Endodermal cell (in vitro differentiated cells): ENCODE data around the gene VSTM4. TPM values are rescaled to one million over a fixed set of nuclear protein-coding genes. Genes with fewer than 3 reads are reported as not detected.

Experiments used
- DNase-seq: peaks from one replicate; pipeline ENCODE4 v3.0.0-alpha.2; 2017
- H3K27ac ChIP-seq: 2 replicates; pipeline ENCODE4 v1.5.1; 2013; ENCODE audit warnings: mild to moderate bottlenecking, low read depth, low read length, moderate library complexity
- H3K27me3 ChIP-seq: 2 replicates; pipeline ENCODE4 v1.6.1; 2013; ENCODE audit warnings: mild to moderate bottlenecking, low read length, moderate library complexity; ENCODE audit not compliant: insufficient read depth, control insufficient read depth, poor library complexity, severe bottlenecking
- H3K36me3 ChIP-seq: 2 replicates; pipeline ENCODE4 v1.7.0; 2013; ENCODE audit warnings: mild to moderate bottlenecking, low read length, moderate library complexity; ENCODE audit not compliant: control insufficient read depth, insufficient read depth
- H3K4me1 ChIP-seq: one replicate; pipeline ENCODE4 v1.7.0; 2013; ENCODE audit warnings: low read length; ENCODE audit not compliant: control insufficient read depth, insufficient read depth
- H3K4me3 ChIP-seq: 2 replicates; pipeline ENCODE4 v1.5.1; 2013; ENCODE audit warnings: mild to moderate bottlenecking, low read length, moderate library complexity
- H3K9ac ChIP-seq: 2 replicates; pipeline ENCODE4 v1.6.1; 2013; ENCODE audit warnings: mild to moderate bottlenecking, low read length, moderate library complexity; ENCODE audit not compliant: poor library complexity, severe bottlenecking; ENCODE audit errors: extremely low read depth
- H3K9me3 ChIP-seq: 2 replicates; pipeline ENCODE4 v1.6.1; 2013; ENCODE audit warnings: mild to moderate bottlenecking, low read length, moderate library complexity; ENCODE audit not compliant: control insufficient read depth
- H3K27ac Mint-ChIP-seq: 2 replicates; pipeline ENCODE4 v1.8.0; 2020; ENCODE audit warnings: mixed read lengths
- H3K27me3 Mint-ChIP-seq: 2 replicates; pipeline ENCODE4 v1.8.0; 2021; ENCODE audit warnings: mild to moderate bottlenecking, mixed read lengths; ENCODE audit not compliant: insufficient read depth
- H3K36me3 Mint-ChIP-seq: 2 replicates; pipeline ENCODE4 v1.8.0; 2020; ENCODE audit warnings: low read depth, mixed read lengths
- H3K4me1 Mint-ChIP-seq: 2 replicates; pipeline ENCODE4 v1.8.0; 2020; ENCODE audit warnings: mixed read lengths
- H3K4me3 Mint-ChIP-seq: 2 replicates; pipeline ENCODE4 v1.8.0; 2020; ENCODE audit warnings: mild to moderate bottlenecking, moderate library complexity, mixed read lengths
- H3K9me3 Mint-ChIP-seq: 2 replicates; pipeline ENCODE4 v1.8.0; 2020; ENCODE audit warnings: mild to moderate bottlenecking, mixed read lengths
- WGBS, 2 experiments: methylation state at CpG; one replicate each; pipeline versions ENCODE4 v1.1.5 to v1.1.7; 2013; ENCODE audit warnings: missing lambda C conversion rate in 2 of 2, mixed read lengths in 1 of 2; ENCODE audit not compliant: insufficient coverage in 1 of 2, insufficient read length in 1 of 2; 5-methylcytosine and 5-hydroxymethylcytosine counted together
- total RNA-seq, 2 donors: library from RNA; stranded (reverse); fragmentation: NEBNext Ultra II Directional in 1 of 2; extraction: Animal tissue kit (Norgen Biotek cat#: 25700) in 1 of 2; gene quantifications; 2 replicates in 1 of 2; 3 replicates in 1 of 2; pipeline ENCODE4 v1.2.1, GENCODE V29; 2021
- TF ChIP-seq, protein P1 (sequence below): fragments of 200-600 bp; sonication (generic); conservative IDR thresholded peaks from 2 replicates; pipeline ENCODE4 v1.5.0; 2021; ENCODE audit warnings: antibody characterized with exemption, mild to moderate bottlenecking

The VSTM4 gene
- total RNA-seq, 2 donors from 2014 or later: 0.51 to 0.77 TPM

DNA sequence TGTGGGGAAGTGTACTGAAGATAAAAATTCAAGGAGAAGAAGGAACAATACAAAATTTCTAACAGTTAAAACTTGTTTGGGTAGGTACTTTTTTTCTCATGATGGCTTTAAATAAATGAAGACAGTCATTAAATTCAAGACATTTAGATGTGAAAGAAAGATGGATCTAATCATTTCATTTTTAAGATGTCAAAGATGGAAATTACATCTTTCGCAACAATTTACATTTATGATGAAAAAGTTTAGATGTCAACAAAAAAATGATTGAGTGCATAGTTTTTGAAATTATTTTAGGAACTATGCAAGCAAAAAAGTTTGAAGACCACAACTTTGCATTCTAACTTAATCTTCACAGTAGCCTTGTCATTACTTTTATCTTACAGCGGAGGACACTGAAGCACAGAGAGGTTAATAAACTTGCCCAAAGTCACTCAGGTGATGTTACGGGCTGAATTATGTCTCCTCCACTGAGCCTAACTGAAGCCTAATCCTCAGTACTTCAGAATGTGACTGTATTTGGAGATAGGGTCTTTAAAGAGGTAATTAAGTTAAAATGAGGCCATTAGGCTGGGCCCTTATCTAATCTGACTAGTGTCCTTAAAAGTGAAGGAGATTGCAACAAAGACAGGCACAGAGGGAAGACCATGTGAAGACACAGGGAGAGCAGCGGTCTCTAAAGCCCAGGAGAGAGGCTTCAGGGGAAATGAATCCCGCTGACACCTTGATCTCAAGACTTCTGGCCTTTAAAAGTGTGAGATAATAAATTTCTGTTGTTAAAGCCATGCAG is 48.2 kb downstream of the VSTM4 start:
- DNase-seq: peak; percentile 47

DNA sequence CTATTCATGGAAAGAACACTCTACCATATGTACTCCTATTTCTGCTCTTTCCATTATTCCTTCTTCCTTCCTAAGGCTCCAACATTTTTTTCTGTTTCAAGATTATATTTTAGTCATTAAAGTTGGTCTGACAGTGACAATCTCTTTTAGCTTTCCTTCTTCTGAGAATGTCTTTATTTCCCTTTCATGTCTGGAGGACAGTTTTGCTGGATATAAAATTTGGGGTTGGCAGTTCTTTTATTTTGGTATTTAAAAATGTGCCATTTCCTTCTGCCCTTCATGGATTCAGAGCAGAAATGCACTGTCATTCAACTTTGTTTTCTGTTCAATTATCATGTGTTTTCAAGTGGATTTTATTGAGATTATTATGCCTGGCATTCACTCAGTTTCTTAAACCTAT is 53.1 kb downstream of the VSTM4 start:
- H3K27me3 Mint-ChIP-seq: peaks cover 30% of the 10 kb centered on the region
- TF ChIP-seq, protein P1, sequence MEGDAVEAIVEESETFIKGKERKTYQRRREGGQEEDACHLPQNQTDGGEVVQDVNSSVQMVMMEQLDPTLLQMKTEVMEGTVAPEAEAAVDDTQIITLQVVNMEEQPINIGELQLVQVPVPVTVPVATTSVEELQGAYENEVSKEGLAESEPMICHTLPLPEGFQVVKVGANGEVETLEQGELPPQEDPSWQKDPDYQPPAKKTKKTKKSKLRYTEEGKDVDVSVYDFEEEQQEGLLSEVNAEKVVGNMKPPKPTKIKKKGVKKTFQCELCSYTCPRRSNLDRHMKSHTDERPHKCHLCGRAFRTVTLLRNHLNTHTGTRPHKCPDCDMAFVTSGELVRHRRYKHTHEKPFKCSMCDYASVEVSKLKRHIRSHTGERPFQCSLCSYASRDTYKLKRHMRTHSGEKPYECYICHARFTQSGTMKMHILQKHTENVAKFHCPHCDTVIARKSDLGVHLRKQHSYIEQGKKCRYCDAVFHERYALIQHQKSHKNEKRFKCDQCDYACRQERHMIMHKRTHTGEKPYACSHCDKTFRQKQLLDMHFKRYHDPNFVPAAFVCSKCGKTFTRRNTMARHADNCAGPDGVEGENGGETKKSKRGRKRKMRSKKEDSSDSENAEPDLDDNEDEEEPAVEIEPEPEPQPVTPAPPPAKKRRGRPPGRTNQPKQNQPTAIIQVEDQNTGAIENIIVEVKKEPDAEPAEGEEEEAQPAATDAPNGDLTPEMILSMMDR: no peak
- no peak for DNase-seq
- Histone ChIP-seq H3K36me3 (no peaks in the 10 kb centered on the region), H3K4me1 (no peaks in the 10 kb centered on the region), H3K27ac (no peak overlapping the region), H3K27me3 (peaks cover 25% of the 10 kb centered on the region), H3K9me3 (peaks cover 20% of the 10 kb centered on the region), H3K9ac (no peak overlapping the region), H3K4me3 (no peak overlapping the region)
- H3K4me3 Mint-ChIP-seq: no peak overlapping the region
- H3K9me3 Mint-ChIP-seq: peaks cover 30% of the 10 kb centered on the region
- H3K4me1 Mint-ChIP-seq: no peaks in the 10 kb centered on the region
- no peak overlapping the region for H3K27ac Mint-ChIP-seq
- H3K36me3 Mint-ChIP-seq: peaks cover 3% of the 10 kb centered on the region

More for the DNA sequence above, 48.2 kb downstream of the VSTM4 start:
- H3K9me3 ChIP-seq: peaks cover 12% of the 10 kb centered on the region
- peaks cover 56% of the 10 kb centered on the region for H3K27me3 ChIP-seq
- no peaks in the 10 kb centered on the region for H3K4me1 ChIP-seq
- H3K36me3 ChIP-seq: no peaks in the 10 kb centered on the region
- peaks cover 3% of the 10 kb centered on the region for H3K36me3 Mint-ChIP-seq
- no peaks in the 10 kb centered on the region for H3K4me1 Mint-ChIP-seq
- TF ChIP-seq, protein P1: no peak
- H3K27ac Mint-ChIP-seq: no peak overlapping the region
- H3K27ac ChIP-seq: no peak overlapping the region
- H3K9ac ChIP-seq: no peak overlapping the region
- H3K9me3 Mint-ChIP-seq: peaks cover 9% of the 10 kb centered on the region
- H3K4me3 ChIP-seq: no peak overlapping the region
- whole genome bisulfite sequencing, 2 experiments: 84 to 97% methylated on average over 4 to 5 of the region's 5 CpGs
- H3K27me3 Mint-ChIP-seq: peaks cover 53% of the 10 kb centered on the region
- no peak overlapping the region for H3K4me3 Mint-ChIP-seq

DNA sequence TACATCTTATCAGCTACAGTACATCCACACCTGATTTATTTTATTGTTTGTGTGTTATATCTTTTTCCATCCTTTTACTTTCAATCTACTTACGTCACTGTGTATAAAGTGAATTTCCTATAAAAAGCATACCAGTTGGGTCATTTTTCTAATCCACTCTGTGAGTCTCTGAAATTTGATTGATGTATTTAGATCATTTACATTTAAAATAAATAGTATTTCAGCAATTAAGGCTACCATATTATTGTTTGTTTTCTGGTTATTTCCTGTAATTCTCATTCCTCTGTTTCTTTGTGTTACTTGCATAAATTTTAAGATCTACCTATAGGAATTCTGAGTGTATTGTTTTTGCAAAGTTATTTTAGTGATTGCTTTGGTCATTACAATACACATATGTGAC is 53.7 kb downstream of the VSTM4 start:
- Histone ChIP-seq H3K9ac (no peak overlapping the region), H3K36me3 (no peaks in the 10 kb centered on the region), H3K4me1 (no peaks in the 10 kb centered on the region), H3K27ac (no peak overlapping the region), H3K4me3 (no peak overlapping the region), H3K27me3 (peaks cover 25% of the 10 kb centered on the region), H3K9me3 (peaks cover 20% of the 10 kb centered on the region)
- Mint-ChIP-seq H3K4me3 (no peak overlapping the region), H3K36me3 (peaks cover 3% of the 10 kb centered on the region), H3K9me3 (peaks cover 30% of the 10 kb centered on the region), H3K27me3 (peaks cover 30% of the 10 kb centered on the region), H3K27ac (no peak overlapping the region), H3K4me1 (no peaks in the 10 kb centered on the region)
- no peak for DNase-seq
- WGBS, 2 experiments: no CpG with 5 or more reads among the region's 1 CpG
- TF ChIP-seq, protein P1: no peak
